ENCODE results near the gene MTERF2.
A peak's percentile ranks its signal among the peaks of the same experiment; 100 is the strongest.
"Not testable (repeated sequence)": the region's sequence is repeated elsewhere in the genome, so short reads cannot be mapped to it uniquely, and the experiment has no call there.

Gene MTERF2

DNA sequence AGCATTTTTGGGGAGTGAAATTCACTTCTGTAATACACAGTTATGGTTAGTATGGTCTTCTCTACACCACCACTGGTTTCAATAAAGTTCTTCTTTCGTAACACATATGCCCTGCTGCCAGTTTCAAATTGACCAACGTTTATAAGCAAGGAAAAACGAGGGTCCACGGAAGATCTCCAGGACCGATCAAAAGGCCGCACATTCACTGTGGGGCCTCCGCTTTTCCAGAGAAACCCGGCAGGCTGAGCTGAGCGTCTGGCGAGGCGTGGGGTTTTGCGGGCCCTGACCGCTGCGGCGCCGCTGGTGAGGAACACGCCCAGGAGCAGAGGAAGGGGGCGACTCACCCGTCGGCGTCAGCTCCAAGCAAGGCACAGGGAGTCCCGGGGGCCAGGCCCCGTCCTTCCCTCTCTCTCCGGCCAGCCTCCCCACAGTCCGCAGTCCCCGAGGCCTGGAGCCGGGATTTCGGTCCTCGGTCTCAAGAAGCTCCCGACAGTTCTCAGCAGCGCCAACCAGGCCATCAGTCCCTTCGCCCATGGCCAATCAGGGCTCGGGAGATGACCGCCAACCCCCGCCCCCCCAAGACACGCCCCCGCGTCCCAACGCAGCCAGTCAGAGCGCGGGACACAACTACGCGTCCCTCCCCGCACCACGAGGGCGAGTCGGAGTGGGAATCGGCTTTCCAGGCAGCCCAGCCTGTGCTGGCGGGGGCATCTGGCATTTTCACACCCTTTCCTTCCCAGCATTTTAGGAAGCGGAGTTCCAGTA is at the start of gene MTERF2:
Gene MTERF2 (minus strand): TSS at position 522 of the 765 bp plus-strand sequence. CDS start 8,432 bp downstream, outside the sequence.
- DNase-seq (ENCODE audit: low read depth in 2 of 2): peak; percentile 54 to 62

DNA sequence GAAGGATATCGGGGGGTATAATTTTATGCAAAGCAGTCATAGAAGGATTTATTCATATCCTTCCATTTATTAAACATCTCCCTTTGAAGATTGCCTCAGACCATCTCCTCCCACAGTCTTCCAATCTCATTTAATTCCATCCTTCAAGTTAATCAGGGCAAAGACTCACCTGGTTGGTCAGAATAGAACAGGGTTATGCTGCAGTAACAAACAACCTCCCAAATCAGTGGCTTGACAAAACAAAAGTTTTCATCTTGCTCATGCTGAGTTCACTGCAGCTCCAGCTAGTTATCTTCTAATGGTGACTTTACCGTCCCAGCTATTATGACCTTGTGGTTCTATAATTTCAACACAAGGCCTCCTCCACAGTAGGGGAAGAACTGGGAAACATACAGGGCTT is 48.8 kb upstream of the MTERF2 start:
- DNase-seq (ENCODE audit: low read depth in 2 of 2): no peak

DNA sequence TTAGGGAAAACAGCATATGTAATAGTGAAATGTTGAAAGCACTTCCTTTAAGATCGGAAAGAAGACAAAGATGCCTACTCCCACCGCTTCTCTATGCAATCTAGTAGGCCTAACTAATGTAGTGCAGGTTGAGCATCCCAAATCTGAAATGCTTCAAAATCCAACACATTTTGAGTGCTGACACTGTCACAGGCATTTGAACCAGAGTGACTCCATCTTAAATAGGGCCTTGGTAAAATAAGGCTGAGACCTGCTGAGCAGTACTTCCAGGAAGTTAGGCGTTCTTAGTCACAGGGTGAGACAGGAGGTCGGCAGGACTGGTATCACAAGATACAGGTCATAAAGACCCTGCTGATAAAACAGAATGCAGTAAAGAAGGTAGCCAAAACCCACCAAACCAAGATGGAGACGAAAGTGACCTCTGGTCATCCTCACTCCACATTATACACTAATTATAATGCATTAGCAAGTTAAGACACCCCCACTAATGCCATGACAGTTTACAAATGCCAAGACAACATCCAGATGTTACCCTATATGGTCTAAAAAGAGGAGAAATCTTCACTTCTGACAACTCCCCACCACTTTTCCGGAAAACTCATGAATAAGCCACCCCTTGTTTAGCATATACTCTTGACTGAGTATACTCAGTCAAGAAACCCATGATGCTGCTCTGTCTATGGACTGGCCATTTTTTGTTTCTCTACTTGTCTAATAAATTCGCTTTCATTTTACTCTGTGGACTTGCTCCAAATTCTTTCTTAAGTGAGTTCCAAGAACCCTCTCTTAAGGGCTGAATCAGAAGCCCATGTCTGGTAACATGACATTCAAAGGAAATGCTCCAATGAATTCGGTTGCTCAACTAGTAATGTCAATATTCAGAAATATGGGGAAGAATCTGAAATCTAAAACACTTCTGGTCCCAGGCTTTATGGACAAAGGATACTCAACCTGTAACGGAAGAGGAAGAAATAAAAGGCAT is 47.1 kb upstream of the MTERF2 start:
- DNase-seq (ENCODE audit: low read depth in 2 of 2): no peak

DNA sequence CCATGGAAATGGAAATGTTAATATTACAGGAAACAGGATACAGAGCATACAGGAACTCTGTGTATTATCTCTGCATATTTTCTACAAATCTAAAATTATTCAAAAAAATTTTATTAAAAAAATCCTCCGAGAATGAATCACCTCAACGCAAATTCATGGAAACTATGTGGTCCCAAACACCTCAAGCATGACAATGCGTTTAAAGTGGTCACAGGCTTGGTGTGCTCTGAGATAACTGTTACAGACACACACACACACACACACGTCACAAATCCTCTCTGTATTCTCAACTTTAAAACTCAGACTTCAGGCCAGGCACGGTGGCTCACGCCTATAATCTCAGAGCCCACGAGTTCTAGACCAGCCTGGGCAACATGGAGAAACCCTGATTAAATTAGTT is 45.3 kb upstream of the MTERF2 start:
- no peak for DNase-seq (ENCODE audit: low read depth in 2 of 2)

- no peak for DNase-seq (ENCODE audit: low read depth in 2 of 2)
Observed at GRCh38 chr12:107031061-107031460, 44.1 kb upstream of the MTERF2 start.

DNA sequence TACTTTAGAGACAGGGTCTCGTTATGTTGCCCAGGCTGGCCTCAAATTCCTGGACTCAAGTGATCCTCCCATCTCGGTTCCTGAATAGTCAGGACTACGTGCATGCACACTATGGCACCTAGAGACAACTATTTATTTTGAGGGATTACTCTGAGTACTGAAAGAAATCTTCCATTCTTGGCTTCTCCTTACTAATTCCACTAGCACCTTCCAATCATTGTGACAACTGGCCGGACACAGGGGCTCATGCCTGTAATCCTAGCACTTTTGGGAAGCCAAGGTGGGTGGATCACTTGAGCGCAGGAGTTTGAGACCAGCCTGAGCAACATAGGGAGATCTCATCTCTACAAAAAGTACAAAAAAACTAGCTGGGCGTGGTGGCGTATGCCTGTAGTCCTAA is 42.1 kb upstream of the MTERF2 start:
- no peak for DNase-seq (ENCODE audit: low read depth in 2 of 2)

GRCh38 chr12:107027636-107028053 is 40.7 kb upstream of the MTERF2 start:
- DNase-seq (ENCODE audit: low read depth in 2 of 2): no peak

DNA sequence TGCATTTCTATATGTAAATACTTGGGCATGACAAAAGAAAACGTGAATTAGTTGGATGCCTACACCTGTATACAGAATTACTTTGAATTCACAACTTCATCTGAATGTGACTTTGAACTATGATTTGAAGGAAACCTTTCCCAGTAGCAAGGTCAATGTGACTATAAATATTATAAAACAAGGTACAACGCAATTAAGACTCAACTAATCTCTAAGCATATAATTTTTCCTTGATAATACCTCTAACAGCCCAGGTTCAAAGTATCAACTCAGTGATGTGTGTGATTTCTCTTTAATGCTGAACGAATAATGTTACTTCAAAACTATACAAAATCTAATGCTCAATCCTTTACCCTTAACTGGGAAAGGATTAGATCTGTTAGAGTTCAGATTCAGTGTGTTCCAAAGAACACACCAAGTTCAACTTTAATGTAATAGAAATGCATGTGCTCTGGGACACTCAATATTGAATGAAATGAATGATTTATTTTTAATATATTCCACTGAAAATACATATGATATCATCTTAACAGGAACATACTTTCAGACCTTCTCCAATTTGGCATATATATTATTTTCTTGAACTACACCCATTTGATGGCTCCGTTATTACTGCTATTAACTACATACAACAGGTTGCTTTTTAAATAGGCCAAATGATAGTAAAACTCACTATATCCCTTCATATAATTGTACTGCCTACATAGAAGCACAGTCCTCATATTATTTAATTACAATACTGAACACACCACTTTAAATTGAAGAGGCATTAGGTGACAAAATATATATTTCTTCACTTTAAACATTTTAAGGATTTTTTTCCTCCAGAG is 40.1 kb upstream of the MTERF2 start:
- DNase-seq (ENCODE audit: low read depth in 2 of 2): no peak

- DNase-seq (ENCODE audit: low read depth in 2 of 2): not testable (repeated sequence)
Observed at GRCh38 chr12:107026356-107026755, 39.4 kb upstream of the MTERF2 start.

DNA sequence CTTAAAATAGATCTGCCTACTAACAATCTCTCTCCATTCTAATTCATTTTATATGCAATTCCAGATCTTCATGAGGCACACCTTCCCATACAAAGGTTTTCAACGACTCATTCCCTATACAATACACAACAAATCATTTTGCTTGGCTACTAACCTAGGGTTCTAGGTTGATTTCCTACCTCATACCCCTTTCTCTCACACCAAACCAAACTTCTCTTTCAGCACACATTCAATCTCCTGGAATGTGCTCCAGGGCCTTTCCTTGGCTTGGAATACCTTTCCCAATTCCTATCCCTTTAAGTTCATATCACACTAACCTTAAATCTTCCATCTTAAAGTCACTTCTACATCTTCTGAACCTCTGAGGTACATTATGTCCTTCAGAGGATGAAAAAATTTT is 38.7 kb upstream of the MTERF2 start:
- no peak for DNase-seq (ENCODE audit: low read depth in 2 of 2)

DNA sequence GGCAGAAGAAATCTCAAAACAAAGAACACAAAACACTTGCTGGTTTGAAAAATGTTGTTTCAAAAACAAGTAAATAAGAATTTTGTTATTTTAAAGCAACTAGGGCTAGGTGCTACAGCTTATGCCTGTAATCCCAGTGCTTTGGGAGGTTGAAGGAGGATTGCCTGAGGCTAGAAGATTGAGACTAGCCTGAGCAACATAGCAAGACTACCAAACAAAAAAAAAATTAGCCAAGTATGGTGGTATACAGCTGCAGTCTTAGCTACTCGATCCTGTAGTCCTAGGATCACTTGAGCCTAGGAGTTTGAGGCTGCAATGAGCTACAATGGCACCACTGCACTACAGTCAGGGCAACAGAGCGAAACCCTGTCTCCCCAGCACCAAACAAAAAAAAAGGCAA is 32.6 kb upstream of the MTERF2 start:
- no peak for DNase-seq (ENCODE audit: low read depth in 2 of 2)

DNA sequence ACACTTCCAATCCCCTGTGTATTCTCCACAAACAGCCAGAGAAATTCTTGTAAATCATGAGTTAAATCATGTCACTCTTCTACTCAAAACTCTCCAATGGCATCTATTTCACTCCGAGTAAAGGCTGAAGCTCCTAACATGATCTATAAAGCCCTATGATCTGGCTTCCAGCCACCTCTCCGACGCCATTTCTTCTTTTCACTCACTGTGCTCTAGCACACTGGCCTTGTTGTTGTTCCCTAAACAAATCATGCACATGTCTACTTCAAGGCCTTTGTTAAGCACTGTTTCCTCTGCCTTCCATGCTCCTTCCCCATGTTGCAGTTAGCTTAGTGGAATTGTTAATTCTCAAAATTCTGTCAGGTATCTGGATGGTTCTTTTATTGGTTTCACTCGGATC is 30.1 kb upstream of the MTERF2 start:
- DNase-seq (ENCODE audit: low read depth in 2 of 2): no peak

- no peak for DNase-seq (ENCODE audit: low read depth in 2 of 2)
Observed at GRCh38 chr12:107014055-107014454, 27.1 kb upstream of the MTERF2 start.

DNA sequence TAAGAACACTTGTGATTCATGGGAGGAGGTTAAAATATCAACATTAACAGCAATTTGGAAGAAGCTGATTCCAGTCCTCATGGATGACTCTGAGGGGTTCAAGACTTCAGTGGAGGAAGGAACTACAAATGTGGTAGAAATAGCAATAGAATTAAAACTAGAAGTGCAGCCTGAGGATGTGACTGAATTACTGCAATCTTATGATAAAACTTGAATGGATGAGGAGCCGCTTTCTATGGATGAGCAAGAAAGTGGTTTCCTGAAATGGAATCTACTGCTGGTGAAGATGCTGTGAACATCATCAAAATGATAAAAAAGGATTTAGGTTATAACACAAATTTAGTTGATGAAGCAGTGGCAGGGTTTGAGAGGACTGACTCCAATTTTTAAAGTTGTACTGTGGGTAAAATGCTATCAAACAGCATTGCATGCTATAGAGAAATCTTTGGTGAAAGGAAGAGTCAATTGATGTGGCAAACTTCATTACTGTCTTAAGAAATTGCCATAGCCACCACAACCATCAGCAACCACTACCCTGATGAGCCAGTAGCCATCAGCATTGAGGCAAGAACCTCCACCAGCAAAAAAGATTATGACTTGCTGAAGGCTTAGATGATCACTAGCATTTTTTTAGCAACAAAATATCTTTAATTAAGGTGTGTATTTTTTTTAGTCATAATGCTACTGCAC is 25.9 kb upstream of the MTERF2 start:
- no peak for DNase-seq (ENCODE audit: low read depth in 2 of 2)

DNA sequence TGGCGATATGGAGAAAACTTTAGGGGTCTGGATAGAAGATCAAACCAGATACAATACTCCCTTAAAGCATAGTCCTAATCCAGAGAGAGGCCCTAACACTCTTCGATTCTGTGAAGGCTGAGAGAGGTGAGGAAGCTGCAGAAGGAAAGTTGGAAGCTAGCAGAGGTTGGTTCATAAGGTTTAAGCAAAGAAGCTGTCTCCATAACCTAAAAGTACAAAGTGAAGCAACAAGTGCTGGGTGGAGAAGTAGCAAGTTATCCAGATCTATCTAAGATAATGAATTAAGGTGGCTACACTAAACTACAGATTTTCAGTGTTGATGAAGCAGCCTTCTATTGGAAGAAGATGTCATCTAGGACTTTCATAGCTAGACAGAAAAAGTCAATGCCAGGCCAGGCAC is 24.6 kb upstream of the MTERF2 start:
- DNase-seq (ENCODE audit: low read depth in 2 of 2): no peak

- no peak for DNase-seq (ENCODE audit: low read depth in 2 of 2)
Observed at GRCh38 chr12:107007411-107007810, 20.5 kb upstream of the MTERF2 start.

DNA sequence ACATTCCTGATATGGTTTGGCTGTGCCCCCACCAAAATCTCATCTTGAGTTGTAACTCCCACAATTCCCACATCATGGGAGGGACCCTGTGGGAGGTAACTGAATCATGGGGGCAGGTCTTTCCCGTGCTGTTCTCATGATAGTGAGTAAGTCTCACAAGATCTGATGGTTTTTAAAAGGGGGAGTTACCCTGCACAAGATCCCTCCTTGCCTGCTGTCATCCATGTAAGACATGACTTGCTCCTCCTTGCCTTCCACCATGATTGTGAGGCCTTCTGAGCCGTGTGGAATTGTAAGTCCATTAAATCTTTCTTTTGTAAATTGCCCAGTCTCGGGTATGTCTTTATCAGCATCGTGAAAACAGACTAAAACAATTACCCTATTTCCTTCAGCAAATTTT is 15.7 kb upstream of the MTERF2 start:
- DNase-seq (ENCODE audit: low read depth in 2 of 2): not testable (repeated sequence)

- no peak for DNase-seq (ENCODE audit: low read depth in 2 of 2)
Observed at GRCh38 chr12:106999446-106999845, 12.5 kb upstream of the MTERF2 start.

- no peak for DNase-seq (ENCODE audit: low read depth in 2 of 2)
Observed at GRCh38 chr12:106997916-106998315, 11.0 kb upstream of the MTERF2 start.

DNA sequence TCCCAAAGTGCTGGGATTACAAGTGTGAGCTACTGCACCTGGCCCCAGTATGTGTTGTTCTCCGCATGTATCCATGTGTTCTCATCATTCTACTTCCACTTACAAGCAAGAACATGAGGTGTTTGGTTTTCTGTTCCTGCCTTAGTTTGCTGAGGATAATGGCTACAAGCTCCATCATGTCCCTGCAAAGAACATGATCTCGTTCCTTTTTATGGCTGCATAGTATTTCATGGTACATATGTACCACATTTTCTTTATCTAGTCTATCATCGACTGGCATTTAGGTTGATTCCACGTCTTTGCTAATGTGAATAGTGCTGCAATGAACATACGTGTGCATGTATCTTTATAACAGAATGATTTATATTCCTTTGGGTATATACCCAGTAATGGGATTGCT is 9.2 kb upstream of the MTERF2 start:
- not testable (repeated sequence) for DNase-seq (ENCODE audit: low read depth in 2 of 2)

GRCh38 chr12:106994579-106995220 is 7.8 kb upstream of the MTERF2 start:
- no peak for DNase-seq (ENCODE audit: low read depth in 2 of 2)
